Transverse colon (tissue), 4 donors: Measurements from ENCODE around the gene ANKH. TPM values are rescaled to one million over a fixed set of nuclear protein-coding genes. Genes with fewer than 3 reads are reported as not detected.

Source experiments
- DNase-seq: peaks from one replicate; pipeline ENCODE4 v3.0.0-alpha.2; 2019
- H3K27ac ChIP-seq, 4 donors: fragments of 200-600 bp; sonication (generic); 2 replicates each; pipeline ENCODE4 v1.5.1; 2016 to 2018; ENCODE audit warnings: inconsistent platforms in 4 of 4
- H3K27me3 ChIP-seq: fragments of 200-600 bp; sonication (generic); 2 replicates; pipeline ENCODE4 v1.5.1; 2017; ENCODE audit warnings: inconsistent platforms
- H3K36me3 ChIP-seq, 4 donors: fragments of 200-600 bp; sonication (generic); 2 replicates each; pipeline ENCODE4 v1.5.1; 2017 to 2019; ENCODE audit warnings: inconsistent platforms in 4 of 4
- H3K4me1 ChIP-seq, 4 donors: fragments of 200-600 bp; sonication (generic); 2 replicates each; pipeline ENCODE4 v1.5.1; 2017 to 2020; ENCODE audit warnings: inconsistent platforms in 4 of 4
- H3K4me3 ChIP-seq, 4 donors: fragments of 200-600 bp; sonication (generic); 1 replicate in 1 of 4; 2 replicates in 3 of 4; pipeline versions ENCODE4 v1.5.1 to v1.6.1; 2017 to 2019; ENCODE audit warnings: inconsistent platforms in 4 of 4
- H3K9me3 ChIP-seq, 2 donors: fragments of 200-600 bp; sonication (generic); 2 replicates each; pipeline ENCODE4 v1.5.1; 2017 to 2019; ENCODE audit warnings: inconsistent platforms in 2 of 2
- CTCF ChIP-seq, 5 experiments: fragments of 200-600 bp in 3 of 5; fragments of 450-650 bp in 2 of 5; sonication (generic) in 3 of 5; IDR thresholded peaks; 1 replicate in 2 of 5; 2 replicates in 3 of 5; pipeline ENCODE4 v1.5.1; 2016 to 2017; ENCODE audit warnings: antibody characterized with exemption in 5 of 5, inconsistent platforms in 3 of 5, mild to moderate bottlenecking in 2 of 5, moderate library complexity in 1 of 5
- EP300 ChIP-seq: sonication (generic); formaldehyde crosslinking; IDR thresholded peaks from one replicate; pipeline ENCODE4 v1.6.1; 2017; ENCODE audit warnings: antibody characterized with exemption, low read depth
- POLR2A ChIP-seq: fragments of 450-650 bp; IDR thresholded peaks from one replicate; pipeline ENCODE4 v1.6.1; 2016; ENCODE audit warnings: antibody characterized with exemption, mild to moderate bottlenecking, moderate library complexity
- POLR2AphosphoS5 ChIP-seq, 3 donors: sonication (generic); formaldehyde crosslinking; IDR thresholded peaks; one replicate each; pipeline ENCODE4 v1.6.1; 2016; ENCODE audit warnings: antibody characterized with exemption in 3 of 3
- WGBS, 2 donors: methylation state at CpG; one replicate each; pipeline ENCODE4 v1.1.5; 2018; ENCODE audit warnings: low coverage in 1 of 2; 5-methylcytosine and 5-hydroxymethylcytosine counted together
- in situ Hi-C, 4 donors: fragments of 200-750 bp; cut with MboI; loops; one replicate each; pipeline versions ENCODE4 v1.15.0 to v1.15.1; 2017; ENCODE audit warnings: low sequenced_read_pairs in 3 of 4, low pct_ligation_motif_present in 1 of 4, low pct_unique_long_range_greater_than_20kb in 1 of 4
- intact Hi-C: fragments of 100-400 bp; cut with DNase I; formaldehyde crosslinking; loops from one replicate; pipeline ENCODE4 v1.15.1; 2023; ENCODE audit warnings: low total_unique reads
- total RNA-seq, 4 donors: library from RNA; depleted of rRNA; stranded (reverse); fragments of >200 nt; gene quantifications; one replicate each; pipeline ENCODE4 v1.1.0, GENCODE V29; 2016

Gene ANKH
- total RNA-seq, 4 donors from 2014 or later = 24.7 to 96.5 (median 69.4) TPM

- TF ChIP-seq POLR2AphosphoS5 (IDR thresholded peaks at IDR 0.05) = no peak
- TF ChIP-seq CTCF (IDR thresholded peaks at IDR 0.05) = no peak
Measured at GRCh38 chr5:14778792-14779070, 92.8 kb downstream of the ANKH start.

GRCh38 chr5:14777932-14778791 lies 93.4 kb downstream of the ANKH start:
- H3K4me1 ChIP-seq = peaks cover 0 to 27% (median 18%) of the 10 kb centered on the region in 4 donors
- no peak overlapping the region for H3K4me3 ChIP-seq
- H3K9me3 ChIP-seq = no peaks in the 10 kb centered on the region
- H3K27ac ChIP-seq = no peak overlapping the region
- intact Hi-C loops (no loop called here), in situ Hi-C loops (no loop called here)
- H3K36me3 ChIP-seq = no peaks in the 10 kb centered on the region
- TF ChIP-seq EP300 (no peak), CTCF (IDR thresholded peaks at IDR 0.05) (no peak), POLR2A (no peak), POLR2AphosphoS5 (IDR thresholded peaks at IDR 0.05) (no peak)
- no peaks in the 10 kb centered on the region for H3K27me3 ChIP-seq
- no peak for DNase-seq
- 91 to 93% methylated on average over 8 to 11 of the region's 11 CpGs for WGBS, 2 donors

More at GRCh38 chr5:14778792-14779070, 92.8 kb downstream of the ANKH start:
- intact Hi-C loops (no loop called here), in situ Hi-C loops (no loop called here)
- WGBS, 2 donors = 86% methylated on average over 4 of the region's 4 CpGs; no CpG with 5 or more reads in 1 of the 2 donors
- no peak for DNase-seq
- no peaks in the 10 kb centered on the region for H3K27me3 ChIP-seq
- no peak overlapping the region for H3K27ac ChIP-seq
- no peaks in the 10 kb centered on the region for H3K9me3 ChIP-seq
- peaks cover 0 to 27% (median 18%) of the 10 kb centered on the region in 4 donors for H3K4me1 ChIP-seq
- no peaks in the 10 kb centered on the region for H3K36me3 ChIP-seq
- H3K4me3 ChIP-seq = no peak overlapping the region

GRCh38 chr5:14777187-14777586 lies 94.4 kb downstream of the ANKH start:
- intact Hi-C loops (no loop called here), in situ Hi-C loops (no loop called here)
- TF ChIP-seq POLR2A (no peak), POLR2AphosphoS5 (IDR thresholded peaks at IDR 0.05) (no peak), EP300 (no peak), CTCF (IDR thresholded peaks at IDR 0.05) (no peak)
- Histone ChIP-seq H3K36me3 (no peaks in the 10 kb centered on the region), H3K27me3 (no peaks in the 10 kb centered on the region), H3K4me1 (peaks cover 0 to 27% (median 18%) of the 10 kb centered on the region in 4 donors), H3K27ac (peak overlapping the region in 1 of 4 donors; percentile 36), H3K9me3 (no peaks in the 10 kb centered on the region), H3K4me3 (no peak overlapping the region)
- WGBS, 2 donors = 61 to 68% methylated on average over 6 of the region's 6 CpGs
- DNase-seq = no peak

GRCh38 chr5:14776602-14777001 lies 95.0 kb downstream of the ANKH start:
- Histone ChIP-seq H3K36me3 (no peaks in the 10 kb centered on the region), H3K27ac (peak overlapping the region in 3 of 4 donors; percentile 8 to 36 (median 13)), H3K27me3 (no peaks in the 10 kb centered on the region), H3K9me3 (no peaks in the 10 kb centered on the region), H3K4me1 (peaks cover 0 to 27% (median 18%) of the 10 kb centered on the region in 4 donors), H3K4me3 (no peak overlapping the region)
- in situ Hi-C loops = no loop called here
- peak; percentile 41 for DNase-seq
- WGBS, 2 donors = 53% methylated on average over 5 of the region's 5 CpGs; no CpG with 5 or more reads in 1 of the 2 donors
- no peak for TF ChIP-seq POLR2AphosphoS5 (IDR thresholded peaks at IDR 0.05)
- intact Hi-C loops = no loop called here
